HG02759 (cell line): ENCODE measurements around the gene MYL3.
"Not testable (repeated sequence)": the region's sequence is repeated elsewhere in the genome, so short reads cannot be mapped to it uniquely, and the experiment has no call there.

Experiments
- ATAC-seq: cut with Tn5 transposase; IDR thresholded peaks from one replicate; pipeline ENCODE4 v1.9.1; 2021; ENCODE audit warnings: mild to moderate bottlenecking, moderate library complexity; ENCODE audit not compliant: unreplicated experiment

Gene MYL3

DNA sequence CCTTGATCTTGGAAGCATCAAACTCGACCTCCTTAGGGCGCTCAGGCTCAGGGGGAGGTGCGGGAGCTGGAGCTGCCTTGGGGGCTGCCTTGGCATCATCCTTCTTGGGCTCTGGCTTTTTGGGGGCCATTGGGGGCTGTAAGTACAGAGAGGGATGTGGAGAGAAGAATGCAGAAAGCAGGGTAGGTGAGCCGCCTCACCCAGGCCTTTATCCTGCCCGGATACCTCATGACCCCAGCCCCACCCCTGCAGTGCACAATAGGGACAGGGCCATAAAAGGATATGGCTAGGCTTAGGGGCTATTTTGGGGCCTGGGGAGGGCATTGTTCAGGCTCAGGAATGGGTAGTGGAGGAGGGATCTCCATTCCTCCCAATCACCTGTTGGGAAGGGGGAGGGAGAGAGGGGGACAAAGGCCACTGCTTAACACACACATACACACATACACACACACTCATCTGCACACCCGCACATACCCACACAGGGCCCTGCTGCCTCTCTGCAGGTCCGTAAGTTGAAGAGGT lies at the start of gene MYL3:
Gene MYL3, minus strand, starts transcription at position 184 of the 522 bp plus-strand sequence. Its CDS starts 54 bp downstream, at position 130.
- ATAC-seq: no peak

DNA sequence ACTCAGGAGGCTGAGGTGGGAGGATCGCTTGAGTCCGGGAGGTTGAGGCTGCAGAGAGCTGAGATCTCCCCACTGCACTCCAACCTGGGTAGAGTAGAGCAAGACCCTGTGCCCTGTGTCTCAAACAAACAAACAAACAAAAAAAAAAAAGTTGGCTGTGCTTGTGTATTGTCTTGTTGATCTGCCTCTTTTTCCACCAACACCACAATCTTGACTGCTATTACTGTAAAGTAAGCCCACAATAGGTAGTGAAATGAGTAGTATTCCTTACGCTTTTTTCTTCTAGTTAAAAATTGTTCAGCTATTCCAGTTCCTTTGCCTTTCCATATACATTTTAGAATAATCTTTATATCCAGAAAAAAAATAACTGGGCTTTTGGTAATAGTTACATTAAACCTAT lies 49.7 kb upstream of the MYL3 start:
- ATAC-seq: no peak

DNA sequence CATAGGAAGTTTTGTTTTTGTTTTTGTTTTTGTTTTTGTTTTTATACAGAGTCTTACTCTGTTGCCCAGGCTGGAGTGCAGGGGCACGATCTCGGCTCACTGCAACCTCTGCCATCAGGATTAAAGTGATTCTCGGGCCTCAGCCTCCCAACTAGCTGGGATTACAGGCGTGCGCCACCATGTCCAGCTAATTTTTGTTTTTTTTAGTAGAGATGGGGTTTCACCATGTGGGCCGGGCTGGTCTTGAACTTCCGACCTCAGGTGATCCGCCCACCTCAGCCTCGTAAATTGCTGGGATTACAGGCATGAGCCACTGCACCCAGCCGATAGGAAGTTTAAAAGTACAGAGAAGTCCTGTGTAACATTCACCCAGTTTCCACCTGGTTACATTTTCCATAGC lies 47.7 kb upstream of the MYL3 start:
- not testable (repeated sequence) for ATAC-seq

DNA sequence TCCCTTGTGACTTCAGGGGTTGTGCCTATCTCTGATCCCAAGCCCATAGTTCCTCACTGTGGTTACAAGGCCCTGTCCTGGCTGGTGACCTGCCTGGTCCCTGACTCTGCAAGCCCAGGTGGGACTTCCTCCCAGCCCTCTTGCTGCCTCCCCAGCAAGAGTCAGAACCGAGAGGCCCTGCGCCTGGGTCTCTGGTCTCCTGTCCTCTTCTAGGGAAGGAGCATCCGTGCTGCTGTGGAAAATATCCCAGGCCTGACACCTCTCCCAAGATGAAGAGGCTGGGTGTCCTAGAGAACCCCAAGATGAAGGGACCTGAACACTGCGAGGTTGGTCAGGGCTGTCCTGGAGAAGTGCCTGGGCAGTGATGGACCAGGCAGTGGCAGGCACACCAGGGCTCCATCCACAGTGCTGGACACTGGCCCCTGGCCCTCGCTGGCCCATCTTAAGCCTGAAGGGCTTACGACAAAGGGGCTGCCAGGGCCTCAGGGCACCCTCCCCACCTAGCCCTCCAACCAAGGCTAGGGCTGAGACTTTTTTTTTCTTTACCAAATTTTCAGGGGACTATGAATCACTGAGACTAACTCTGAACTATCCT lies 47.0 kb upstream of the MYL3 start:
- no peak for ATAC-seq

DNA sequence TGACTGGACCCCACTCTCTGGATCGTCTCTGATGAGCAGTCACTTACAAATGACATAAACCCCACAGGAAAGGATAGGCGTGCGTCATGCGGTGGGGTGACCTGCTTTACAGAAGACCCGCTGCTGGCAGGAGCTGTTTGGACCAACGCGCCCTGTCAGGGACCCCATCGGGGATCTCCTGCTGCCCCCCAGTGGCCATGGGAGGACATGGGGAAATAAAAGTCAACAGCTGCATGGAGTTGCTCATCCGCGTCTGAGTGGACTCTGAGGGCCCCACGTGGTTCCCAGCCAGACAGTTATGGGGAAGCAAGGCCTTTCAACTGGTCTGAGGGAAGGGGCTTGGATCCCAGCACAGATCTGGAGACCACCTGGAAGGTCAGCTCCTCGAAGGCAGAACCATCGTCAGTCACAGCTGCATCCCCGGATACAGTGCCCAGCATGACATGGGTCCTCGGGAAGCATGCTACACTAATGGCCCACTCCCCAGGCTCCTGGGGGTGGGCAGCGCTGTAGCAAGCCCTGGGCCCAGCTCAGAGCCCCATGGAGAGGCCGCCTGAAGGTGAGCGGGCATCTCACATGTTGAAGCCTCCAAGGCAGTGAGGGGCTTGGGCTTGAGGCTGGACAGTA lies 46.4 kb upstream of the MYL3 start:
- peak; percentile 81 for ATAC-seq

DNA sequence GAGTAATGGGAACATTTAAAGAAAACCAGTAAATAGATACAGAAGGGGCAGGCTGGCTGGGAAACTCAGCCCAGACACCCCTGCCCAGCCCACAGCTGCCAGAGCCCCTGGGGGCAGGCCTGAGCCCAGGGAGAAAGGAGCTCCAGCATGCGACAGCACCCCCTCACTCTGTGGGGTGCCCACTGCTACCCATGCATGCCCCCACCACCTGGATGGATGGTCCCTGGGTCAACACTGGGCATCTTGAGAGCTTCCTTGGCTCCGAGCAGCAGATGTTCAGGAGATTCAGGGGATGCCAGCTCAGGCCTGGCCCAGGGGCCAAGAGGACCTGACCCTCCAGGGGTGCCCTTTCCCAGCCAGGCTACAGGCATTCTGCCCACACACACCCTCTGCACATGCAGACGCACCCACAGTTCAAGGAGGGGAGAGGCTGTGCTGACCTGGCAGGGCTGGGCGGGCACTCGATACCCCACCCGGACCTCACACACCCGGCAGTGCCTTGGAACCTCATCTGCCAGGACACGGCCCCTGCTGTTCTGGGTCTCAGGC lies 45.8 kb upstream of the MYL3 start:
- peak; percentile 20 for ATAC-seq

DNA sequence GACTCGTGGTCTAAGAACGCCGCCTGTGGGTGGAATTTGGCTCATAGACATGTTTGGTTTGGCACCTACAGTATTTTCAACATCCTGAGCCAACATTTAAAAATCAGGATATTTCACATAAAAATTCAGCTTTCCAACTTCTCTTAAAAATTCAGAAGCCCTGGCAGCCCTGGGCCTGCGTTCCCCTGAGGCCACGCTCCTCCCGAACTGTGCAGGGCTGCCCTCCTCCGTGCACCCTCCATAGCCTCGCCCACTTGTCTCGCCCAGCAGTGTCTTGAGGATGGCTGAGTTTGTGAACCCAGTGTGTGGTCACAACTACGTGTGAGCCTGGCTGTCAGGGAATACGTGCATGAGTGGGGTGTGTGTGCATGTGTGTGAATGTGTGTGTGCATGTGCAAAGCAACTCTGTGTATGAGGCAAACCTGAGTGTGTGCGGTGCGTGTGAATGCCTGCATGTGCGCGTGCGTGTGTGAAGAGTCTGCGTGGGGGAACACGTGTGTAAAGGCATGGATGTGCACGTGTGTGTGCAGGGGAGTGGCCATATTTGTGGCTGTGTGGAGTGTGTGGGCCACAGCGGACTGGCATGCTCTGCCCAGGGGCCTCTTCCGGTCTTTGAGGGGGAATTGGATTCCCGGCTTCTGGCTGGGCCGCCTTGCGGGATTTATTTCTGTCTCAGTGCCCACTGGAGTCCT lies 45.2 kb upstream of the MYL3 start:
- ATAC-seq: no peak

DNA sequence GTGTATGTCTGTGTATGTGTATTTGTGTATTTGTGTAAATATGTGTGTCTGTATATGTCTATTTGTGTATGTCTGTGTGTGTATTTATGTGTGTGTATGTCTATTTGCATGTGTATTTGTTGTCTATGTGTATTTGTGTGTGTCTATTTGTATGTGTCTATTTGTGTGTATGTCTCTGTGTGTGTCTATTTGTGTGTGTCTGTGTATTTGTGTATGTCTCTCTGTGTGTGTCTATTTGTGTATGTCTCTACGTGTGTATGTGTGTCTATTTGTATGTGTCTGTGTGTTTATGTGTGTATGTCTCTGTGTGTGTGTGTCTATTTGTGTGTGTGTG lies 44.7 kb upstream of the MYL3 start:
- no peak for ATAC-seq

DNA sequence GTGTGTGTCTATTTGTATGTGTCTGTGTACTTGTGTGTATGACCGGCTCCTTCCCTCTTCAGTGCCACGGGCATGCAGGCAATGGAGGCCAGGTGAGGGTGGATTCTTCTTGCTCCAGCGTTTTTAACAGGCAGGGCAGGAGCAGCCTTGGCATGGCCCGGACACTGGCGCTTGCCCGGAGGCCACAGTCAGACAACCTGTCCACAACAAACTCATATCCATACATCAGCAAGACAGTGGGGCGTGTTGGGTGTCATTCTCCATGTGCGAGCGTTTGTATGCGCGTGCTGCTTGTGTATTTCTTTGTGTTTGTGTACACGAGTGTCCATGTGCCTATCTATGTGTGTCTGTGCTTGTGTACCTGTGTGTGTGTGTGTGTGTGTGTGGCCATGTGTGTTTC lies 44.0 kb upstream of the MYL3 start:
- no peak for ATAC-seq

DNA sequence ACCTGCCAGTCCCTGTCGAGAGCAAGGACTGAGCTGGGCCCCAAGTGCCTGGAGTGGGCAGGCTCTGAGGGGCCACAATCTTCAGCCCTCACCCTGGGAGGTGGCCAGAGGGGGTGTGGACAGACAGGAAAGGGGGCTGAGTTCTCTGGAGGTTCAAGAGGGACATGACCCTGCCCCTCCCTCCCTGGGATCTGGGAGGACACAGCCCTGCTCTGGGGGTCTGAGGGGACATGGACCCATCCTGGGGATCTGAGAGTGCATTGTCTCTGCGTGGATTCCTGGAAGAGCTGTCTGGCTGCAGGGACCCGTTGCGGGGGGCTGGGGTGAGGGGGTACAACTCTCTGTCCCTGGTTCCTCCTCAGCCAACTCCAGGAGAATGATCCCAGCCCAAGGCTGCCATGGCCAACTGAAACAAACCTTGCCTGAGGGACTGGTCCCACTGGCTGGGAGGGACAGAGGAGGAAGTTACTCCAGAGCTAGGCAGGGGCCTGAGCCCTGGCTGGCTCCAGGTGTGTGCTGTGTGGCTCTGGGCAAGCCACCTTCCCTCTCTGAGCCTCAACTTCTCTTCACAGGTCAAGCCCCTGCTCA lies 43.3 kb upstream of the MYL3 start:
- no peak for ATAC-seq

DNA sequence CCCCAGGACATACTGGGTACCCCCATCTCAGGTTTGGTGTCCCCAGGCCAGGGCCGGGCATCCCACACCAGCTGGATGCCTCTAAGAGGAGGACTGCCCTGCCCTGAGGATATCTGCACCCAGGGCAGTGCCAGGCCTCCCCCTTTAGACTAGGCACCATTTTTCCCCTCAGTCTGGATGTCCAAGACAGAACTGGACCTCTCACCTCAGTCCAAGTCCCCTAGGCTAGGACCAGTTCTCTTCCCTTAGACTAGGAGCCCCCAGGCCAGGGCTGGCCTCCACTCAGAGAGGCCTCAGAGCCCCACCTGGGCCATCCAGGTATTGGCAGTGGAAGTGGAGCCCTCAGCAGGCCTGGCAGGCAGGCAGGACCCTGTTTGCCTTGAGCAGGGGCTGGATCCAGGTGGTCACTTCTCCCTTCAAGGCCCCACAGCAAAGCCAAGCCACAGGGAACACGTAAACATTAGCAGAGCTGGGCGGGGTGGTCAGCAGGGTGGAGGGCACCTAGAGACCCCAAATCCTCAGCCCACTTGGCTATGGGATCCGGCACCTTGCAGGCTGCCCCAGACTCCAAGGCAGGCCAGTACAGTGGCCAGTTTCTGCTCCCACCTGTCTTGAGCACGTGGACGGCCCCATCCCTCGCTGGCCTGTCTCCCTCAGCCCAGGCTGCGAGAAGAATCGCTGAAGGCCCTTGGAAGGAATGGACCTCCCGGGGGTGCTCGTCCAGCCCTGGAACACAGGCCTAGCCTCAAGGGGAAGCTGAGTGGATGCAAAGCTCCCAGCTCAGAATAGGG lies 42.6 kb upstream of the MYL3 start:
- ATAC-seq: no peak

DNA sequence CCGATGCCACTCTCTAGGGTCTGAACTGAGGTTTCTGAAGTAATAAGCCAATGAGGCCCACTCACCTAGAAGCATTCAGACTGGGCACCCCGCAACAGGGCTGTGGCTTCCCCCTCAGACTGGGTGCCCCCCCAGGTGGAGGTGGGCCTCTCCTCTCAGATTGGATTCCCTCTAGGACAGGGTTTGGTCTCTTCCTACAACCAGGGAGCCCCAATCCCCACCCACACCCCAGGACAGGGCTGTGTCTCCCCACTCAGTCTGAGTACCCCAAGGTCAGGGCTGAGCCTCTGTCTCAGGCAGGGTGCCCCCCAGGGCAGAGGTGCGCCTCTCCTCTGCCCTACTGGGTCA lies 41.9 kb upstream of the MYL3 start:
- ATAC-seq: no peak

DNA sequence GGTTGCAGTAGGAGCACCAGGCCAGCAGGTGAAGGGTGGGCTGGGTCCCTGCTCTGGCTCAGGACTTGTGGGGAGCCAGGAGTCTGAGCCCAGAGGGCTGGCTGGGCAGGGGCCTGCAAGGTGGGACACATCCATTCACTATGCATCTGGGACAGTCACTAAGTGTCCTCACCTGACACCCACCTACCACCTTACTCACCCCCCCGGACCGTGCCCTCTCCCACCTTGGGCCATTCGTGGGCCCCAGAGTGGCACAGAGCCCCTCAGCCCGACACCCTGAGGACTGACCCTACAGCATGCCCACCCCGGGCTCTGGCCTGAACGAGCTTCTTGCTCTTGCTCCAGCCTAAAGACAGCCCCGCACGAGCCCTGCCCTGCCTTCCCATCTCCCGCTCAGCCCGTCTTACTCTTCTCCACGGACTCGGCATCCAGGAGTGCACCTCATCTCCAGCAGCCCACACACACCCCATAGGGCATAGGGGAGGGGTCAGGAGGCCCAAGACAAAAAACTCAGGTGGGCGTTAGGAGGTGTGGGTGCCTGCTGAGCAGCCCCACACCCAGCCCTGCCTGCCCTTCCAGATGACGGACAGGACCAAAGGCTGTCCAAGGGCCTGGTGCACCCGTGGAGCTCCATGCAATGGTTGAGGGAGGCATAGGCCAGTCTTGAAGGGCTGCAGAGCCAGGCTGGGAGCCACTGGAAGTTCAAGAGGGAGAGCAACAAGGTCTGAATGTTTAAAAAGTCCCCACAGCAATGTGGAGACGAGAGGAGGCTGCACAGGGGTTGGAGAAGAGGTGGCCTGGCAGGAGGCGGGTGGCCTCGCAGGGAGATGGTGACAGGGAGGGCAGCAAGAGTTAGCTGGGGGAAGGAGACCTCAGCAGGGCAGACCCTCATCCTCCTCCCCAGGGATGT lies 41.3 kb upstream of the MYL3 start:
- ATAC-seq: no peak

DNA sequence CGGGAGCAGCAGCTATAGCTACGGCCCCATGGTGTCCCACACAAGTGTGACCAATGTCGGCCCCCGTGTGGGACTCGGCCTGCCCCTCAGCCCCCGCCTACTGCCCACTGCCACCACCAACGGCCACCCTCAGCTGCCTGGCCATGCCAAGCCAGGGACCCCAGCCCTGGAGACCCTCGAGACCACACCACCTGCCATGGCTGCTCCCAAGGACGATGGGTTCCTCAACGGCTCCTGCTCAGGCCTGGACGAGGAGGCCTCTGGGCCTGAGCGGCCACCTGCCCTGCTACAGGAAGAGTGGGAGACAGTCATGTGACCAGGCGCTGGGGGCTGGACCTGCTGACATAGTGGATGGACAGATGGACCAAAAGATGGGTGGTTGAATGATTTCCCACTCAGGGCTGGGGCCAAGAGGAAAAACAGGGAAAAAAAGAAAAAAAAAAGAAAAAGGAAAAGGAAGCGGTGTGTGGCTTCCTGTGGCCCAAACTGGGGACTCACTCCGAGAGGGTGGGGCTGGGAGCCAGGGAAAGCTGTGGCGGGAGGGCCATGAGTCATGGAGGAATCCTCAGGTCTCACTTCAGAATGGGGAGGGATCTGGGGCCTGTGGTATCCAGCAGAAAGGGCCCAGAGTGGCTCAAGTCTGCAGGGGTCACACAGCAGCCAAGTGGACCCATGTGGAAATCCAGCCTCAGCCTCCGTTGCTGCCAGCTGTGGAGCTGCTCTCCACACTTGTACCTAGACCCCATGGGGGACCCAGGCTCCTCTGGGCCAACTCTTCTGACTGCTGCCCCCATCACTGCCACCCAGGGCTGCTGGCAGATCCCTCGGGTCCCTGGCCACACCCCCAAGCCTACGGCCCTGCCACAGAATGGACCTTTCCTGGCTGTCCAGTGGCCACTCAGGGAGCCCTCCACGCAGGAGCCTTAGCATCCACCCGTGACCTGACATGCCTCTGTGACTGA lies 40.4 kb upstream of the MYL3 start:
- no peak for ATAC-seq

DNA sequence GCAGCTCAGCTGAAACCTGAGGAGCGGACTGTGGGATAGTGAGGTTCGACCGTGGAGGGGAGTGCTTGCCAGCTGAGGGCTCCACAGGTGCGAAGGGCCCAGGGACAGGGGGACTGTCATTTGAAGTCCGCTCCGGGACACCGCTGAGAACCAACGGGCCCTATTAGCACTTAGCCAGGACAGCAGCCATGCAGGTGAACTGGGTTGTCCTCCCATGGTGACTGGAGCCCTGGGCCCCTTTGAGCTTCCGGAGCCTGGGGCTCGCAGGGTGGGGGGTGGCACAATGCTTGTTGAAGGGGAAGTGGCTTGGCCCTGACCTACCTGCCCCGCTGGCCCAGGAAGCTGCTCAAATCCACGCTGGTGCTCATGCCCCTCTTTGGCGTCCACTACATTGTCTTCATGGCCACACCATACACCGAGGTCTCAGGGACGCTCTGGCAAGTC lies 39.0 kb upstream of the MYL3 start:
- ATAC-seq: no peak

DNA sequence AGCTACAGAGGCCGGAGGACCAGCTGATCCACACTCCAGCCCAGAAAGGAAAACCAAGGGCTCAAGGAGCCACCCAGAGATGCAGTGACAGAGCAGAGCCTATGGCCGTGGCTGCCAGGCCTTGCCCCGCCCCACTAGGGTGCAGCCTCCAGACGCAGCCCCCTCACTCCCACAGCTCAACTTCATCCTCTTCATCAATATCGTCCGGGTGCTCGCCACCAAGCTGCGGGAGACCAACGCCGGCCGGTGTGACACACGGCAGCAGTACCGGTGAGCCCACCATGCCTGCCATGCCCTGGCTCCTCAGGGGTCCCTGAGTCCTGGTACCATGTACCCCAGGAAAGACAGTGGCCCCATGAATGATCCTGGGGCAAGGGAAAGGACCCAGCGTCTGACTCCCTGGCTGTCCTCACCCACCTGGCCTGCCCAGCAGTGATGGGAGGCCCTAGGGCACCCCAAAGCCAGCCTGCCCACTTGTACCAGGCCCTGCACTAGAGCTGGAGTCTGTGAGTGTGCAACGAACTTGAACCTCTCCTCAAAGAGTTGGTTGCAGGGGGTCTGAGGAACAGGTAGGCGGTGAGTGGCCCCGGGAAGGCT lies 38.4 kb upstream of the MYL3 start:
- ATAC-seq: no peak

DNA sequence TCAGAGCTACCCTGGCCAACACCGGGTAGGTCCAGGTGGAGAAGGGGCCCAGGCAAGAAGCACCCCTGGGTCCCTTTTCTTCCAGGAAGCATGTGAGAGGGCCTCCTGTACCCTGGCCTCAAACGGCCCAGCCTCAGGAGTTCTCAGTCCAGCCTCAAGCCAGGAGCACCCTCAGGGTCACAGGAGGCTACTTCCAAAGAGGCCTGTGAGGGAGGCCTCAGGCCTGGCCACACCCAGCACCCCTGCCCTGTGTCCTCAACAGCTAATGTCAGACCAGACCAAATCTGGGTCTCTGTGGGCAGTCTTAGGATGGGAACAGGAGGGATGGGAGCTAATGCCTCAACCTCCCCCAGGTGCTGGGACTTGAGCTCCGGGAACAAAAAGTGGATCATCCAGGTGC lies 37.8 kb upstream of the MYL3 start:
- ATAC-seq: no peak

DNA sequence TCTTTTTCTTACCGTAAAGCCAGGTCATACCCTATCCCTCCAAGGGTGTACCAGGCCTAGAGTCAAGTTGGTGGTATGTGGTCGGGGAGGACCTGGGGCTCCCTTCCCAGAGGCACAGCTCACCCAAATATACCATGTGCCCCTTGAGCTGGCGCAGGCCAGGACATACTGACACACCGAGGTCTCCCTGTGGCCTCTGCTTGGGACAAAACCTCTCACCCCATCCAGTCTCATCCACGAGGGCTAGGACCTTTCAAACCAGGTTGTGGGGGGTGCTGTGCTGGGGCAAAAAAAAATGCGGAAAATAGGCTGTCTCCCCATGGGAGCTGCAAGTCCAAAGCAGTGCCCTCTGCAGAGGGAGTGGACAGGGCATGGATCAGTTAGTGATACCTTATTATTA lies 37.1 kb upstream of the MYL3 start:
- no peak for ATAC-seq

DNA sequence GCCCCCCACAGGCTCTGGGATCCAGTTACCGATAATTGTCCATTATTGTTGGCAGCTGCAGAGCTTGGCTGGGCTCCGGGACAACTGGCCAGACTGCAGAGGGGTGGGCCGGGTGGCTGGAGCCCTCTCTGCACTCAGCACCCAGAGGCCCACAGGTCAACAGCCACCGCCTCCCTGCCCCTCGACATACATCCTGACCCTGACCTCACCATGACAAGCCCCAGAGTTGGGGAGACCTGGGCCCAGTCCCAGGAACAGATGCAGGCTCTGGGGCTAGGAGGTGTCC lies 36.7 kb upstream of the MYL3 start:
- ATAC-seq: no peak
